HG02870 (cell line): ENCODE results near the gene ANXA11.
A peak's percentile ranks its signal among the peaks of the same experiment; 100 is the strongest.
"Not testable (repeated sequence)": the region's sequence is repeated elsewhere in the genome, so short reads cannot be mapped to it uniquely, and the experiment has no call there.

Experiments used
- ATAC-seq: cut with Tn5 transposase; IDR thresholded peaks from one replicate; pipeline ENCODE4 v1.9.1; 2021; ENCODE audit warnings: mild to moderate bottlenecking, moderate library complexity; ENCODE audit not compliant: unreplicated experiment

The ANXA11 gene

GRCh38 chr10:80205477-80206276 lies at the start of gene ANXA11:
ANXA11 (minus strand) TSS chr10:80205537; CDS start chr10:80172861, 32,676 bp downstream.
- ATAC-seq = peak; percentile 75

DNA sequence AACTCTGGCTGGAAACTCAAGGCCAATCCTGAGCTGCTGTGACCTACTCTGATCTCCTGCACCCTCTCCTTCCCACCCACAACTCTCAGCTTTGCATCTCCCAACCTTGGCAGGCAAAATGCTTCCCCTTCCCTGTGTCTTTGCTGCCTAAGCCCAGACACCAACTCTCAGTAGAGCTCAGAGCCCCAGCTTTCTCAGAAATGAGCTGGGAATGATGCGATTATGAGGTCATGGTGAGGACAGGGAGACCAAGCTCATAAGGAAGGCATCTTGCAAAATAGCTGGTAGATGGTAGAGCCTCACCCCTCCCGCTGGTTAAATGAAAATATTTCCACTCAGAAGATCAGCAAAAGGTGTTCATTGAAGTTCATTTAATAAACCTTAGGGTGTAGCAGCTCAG lies 49.4 kb upstream of the ANXA11 start:
- ATAC-seq = not testable (repeated sequence)

- not testable (repeated sequence) for ATAC-seq
These were observed 48.6 kb upstream of the ANXA11 start for GRCh38 chr10:80253963-80254271.

GRCh38 chr10:80253266-80253962 lies 48.1 kb upstream of the ANXA11 start:
- ATAC-seq = peak; percentile 65

DNA sequence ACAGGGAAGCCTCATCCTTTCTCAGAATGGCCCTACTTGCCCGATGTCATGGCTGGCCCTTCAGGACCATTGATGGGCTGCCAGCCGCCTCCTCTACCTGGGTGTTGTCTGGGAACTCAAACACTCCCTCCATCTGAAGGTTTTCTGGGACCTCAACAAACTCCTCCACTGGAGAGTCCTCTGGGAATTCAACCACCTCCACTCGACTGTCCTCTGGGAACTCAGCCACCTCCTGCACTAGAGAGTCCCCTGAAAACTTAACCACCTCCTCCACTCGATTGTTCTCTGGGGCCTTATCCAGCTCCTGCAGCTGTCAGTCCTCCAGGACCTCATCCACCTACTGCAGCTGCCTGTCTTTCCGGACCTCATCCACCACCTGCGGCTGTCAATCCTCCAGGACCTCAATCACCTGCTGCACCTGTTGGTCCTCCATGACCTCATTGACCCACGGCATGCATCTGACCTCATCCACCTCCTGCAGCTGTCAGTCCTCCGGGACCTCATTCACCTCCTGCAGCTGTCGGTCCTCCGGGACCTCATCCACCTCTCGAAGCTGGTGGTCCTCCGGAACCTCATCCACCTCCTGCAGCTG lies 47.1 kb upstream of the ANXA11 start:
- no peak for ATAC-seq

GRCh38 chr10:80251703-80252280 lies 46.5 kb upstream of the ANXA11 start:
- ATAC-seq = not testable (repeated sequence)

DNA sequence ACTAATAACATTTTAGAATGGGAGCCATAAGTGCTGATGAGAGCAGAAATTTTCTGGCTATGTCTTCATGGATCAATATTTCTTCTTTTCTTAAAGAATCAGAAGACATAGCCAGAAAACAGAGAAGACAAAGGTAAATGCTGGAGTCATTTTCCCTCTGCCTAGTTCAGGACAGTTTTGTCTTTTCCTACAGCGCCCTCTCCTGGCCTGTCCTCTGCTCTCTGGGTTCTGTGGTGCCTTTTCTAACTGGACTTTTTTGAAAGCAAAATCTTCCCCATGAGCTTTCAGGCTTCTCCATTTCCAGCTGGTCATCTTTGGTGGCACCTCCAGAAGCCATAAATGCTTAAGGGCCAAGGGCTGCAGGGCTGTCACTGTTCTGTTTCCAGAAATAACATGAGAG lies 45.1 kb upstream of the ANXA11 start:
- ATAC-seq = peak; percentile 37

DNA sequence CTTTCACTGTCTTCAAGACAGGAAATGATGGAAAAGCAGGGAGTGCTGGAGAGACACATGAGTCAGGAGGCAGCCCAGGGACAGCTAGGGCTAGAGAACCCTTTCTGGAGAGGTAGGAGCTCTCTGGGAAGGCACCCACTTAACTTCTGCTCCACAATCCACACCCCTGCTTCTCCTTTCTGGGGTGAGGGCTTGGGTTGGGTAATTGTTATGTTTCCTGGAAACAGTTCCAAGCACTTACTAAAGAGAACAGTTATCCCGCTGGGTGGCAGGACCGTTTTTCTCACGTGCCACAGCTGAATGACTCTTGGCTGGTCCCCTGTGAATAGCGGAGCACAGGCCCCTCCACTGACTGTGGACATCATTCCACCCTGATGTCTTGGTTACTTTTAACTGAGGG lies 44.6 kb upstream of the ANXA11 start:
- not testable (repeated sequence) for ATAC-seq

DNA sequence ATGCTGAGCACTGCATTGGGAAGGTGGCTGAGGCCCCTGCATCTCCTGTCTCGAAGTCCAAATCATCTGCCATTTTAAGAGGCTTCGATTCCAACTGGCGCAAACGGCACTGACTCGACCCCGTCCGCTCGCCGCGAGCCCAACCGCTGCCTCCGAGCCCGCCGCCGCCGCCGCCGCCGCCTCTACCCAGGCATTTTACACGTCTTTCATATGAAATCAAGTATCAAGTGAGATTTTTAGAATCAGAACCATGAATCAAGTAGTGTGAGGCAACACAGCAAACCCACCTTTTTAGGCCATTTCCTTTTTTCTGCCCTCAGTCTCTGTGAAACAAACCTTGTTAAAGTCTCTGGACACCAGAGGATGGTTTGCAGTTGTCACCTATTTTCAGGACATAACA lies 42.3 kb upstream of the ANXA11 start:
- ATAC-seq = not testable (repeated sequence)

DNA sequence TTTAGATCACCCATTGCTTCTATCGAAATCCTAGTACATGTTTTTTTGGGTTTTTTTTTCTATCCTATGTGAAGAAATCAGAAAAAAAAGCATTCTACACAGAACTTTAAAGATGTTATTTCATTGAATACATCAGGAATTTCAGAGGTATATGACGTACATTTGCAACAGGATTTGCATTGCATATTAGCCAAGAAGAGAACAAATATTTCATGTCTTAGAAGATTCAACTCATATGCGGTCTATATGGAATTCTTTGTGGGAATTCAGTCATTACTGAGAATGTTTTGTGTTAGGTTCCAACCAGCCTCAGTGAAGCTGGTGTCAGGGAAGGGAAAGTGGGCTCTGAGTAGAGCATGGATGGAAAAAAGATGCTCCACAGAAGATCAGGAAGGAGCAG lies 39.0 kb upstream of the ANXA11 start:
- ATAC-seq = not testable (repeated sequence)

DNA sequence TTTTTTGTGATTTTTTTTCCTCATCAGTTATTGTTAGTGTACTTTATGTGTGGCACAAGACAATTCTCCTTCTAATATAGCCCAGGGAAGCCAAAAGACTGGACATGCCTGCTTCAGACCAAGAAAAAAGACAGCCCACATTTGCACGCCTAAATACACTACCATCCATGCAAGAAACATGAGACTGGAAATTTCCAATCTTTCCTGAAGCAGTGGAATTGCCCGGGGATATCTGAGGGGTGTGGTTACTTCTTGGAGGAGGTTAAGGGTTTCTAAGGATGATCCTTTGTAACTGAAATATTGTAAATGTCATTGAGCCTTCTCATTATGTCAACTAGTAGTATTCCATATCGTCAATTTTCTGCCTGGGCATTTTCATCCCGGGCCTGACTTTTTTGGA lies 37.0 kb upstream of the ANXA11 start:
- ATAC-seq = not testable (repeated sequence)

DNA sequence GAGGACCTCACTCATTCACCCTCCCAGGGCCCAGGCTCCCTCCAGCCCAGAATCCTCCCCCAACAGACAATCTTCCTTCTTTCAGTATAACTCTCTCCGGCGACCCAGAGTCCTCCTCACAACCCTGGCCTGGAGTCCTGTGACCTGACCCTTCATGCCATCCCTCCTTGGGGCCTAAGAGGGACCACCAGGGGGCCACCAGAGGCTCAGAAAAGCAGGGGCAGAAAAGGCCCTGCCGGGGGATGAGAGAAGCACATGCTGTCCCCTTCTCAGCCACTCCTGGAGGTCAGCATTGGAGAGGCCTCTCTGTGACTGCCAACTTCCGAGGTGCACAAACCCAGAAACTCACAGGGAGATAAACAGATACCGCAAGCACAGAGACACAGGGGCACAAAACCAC lies 31.1 kb upstream of the ANXA11 start:
- ATAC-seq = not testable (repeated sequence)

GRCh38 chr10:80234331-80235235 lies 29.2 kb upstream of the ANXA11 start:
- ATAC-seq = peak; percentile 100

GRCh38 chr10:80233871-80234270 lies 28.5 kb upstream of the ANXA11 start:
- not testable (repeated sequence) for ATAC-seq

DNA sequence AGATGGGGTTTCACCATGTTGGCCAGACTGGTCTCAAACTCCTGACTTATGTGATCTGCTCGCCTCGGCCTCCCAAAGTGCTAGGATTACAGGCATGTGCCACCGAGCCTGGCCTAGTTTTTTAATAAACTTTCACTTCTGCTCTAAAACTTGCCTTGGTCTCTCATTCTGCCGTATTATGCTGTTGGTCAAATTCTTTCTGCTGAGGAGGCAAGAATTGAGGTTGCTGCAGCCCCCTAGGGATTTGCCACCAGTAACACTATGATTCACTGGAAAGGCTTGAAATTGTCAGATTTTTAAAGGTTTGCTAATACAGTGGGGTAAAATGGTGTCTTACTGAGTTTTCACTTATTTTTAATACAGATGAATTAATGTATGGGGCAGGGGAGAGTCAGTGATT lies 21.4 kb upstream of the ANXA11 start:
- ATAC-seq = not testable (repeated sequence)

- not testable (repeated sequence) for ATAC-seq
These were observed 17.7 kb upstream of the ANXA11 start for GRCh38 chr10:80223031-80223419.

DNA sequence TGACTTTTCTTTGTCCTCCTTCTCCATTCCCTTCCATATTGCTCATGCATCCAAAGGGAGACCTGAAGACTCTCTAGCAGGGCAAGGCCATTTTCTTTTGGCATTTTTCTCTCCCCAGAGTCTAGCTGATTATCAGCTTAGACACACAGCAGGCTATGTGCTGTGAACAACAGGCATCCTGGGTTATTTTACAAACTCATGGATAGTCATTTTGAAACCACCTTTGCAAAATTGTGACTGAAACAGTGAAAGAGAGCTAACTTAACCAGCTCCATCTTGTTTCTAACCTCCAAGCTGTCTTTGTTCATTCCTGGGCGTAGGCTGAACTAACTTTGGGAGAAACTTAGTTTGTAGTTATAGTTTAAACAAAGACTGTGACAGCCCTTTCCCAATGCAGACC lies 13.5 kb upstream of the ANXA11 start:
- ATAC-seq = peak; percentile 97

DNA sequence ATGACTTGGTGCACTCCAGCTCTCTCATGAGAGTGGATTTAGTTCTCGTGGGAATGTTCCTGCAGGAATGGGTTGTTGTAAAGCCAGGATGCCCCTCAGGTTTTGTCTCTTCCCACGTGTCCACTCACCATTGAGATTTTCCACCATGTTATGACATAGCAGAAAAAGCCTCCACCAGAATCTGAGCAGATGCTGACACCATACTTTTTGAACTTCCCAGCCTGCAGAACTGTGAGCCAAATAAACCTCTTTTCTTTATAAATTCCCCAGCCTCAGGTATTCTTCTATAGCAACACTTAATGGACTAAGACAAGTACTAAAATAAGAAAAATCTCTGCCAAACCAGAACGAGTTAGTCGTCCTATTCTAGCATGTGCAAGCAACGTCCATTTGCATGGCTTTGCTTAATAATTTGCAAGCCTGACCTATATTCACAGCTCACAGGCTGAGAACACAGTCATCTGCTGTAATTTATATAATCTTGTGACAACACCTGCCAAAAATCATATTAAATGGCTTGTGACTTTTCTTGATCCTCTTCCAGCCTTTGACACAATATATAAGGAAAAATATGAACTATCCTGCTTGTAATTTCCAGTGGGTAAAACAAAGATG lies 9.1 kb upstream of the ANXA11 start:
- ATAC-seq = not testable (repeated sequence)

DNA sequence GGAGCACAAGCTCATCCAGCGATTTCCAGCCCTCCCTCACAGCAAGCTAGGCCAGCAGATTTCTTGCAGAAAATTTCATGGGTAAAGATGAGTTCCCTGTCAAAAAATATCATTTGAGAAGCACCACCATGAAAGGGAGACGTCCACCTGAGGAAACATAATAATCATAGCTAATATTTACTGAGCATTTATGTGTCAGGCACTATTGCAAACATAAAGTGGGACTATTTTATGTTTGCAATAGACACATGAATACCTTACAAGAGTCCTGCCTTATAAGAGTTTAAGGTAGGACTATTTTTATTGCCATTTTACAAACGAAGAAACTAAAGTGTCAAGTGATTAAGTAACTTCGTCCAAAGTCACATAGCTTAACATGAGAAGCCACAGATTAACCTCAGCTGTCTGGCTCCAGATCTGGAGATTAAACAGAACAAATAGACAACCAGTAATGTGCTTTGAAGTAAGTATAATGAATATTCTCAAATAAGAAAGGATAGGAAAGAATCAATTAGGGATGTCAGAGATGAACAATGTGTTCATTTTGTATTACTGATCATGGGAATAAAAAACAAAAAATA lies 7.3 kb upstream of the ANXA11 start:
- ATAC-seq = not testable (repeated sequence)

DNA sequence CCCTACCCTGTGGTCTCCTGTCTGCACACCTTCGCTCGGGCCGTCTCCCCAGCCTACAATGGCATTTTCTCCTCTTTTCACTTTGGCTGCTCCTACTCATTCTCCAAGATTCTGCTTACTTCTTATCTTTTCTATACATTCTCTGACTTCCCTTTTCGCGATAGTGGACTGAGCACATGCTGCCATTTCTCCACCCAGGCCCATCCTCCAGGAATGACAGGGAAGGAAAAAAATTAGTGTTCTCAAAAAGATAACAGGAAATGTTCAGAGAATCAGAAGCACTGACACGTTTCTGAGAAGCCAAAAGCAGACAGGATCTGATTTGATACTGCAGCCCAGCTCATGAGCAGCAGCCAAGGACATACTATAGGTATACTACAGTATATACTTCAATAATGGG lies 6.4 kb upstream of the ANXA11 start:
- no peak for ATAC-seq
